ENCODE results near the gene SYTL4.

SYTL4 gene

DNA sequence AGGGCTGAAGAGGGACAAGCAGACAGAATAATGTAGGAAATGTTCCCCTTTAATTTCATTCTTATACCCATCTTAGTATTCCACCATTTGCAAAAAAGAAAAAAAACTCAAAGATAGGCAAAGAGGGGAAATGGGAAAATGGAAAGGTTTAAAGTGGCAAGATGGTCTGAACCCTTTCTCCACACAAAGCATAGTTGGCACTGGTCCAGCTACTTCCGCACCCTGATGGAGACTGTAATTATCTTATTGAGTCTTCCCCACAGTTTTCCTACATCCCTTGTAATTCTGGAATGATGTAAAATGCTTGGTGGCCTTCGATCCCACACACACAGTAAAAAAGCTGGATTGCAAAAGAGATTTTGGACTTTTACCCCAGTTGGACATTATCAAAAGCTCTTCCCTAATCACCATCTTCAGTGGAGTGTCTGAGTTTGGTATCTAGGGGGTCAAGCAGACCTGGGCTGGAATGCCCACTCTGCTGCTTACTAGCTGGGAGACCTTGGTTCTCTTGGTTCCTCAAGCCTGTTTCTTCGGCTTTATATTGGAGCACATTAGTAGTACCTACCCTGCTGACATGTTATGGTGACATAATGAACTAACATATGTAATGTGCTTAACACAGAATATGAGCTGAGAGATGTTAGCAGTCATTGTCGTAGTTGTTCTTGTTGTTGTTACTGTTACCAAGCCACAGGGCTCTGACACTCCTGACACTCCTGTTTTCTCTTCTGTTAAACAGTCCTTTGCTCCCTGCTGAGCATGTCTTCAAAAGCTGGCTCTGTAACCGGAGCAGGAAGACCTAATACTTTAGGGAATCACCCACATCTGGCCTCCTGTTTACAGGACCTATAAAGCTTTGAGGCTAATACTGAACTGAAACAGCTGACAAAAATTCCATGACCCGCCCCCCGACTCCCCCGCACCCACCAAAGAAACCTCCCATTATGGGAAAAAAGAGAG lies 83.2 kb downstream of the SYTL4 start:
- DNase-seq (ENCODE audit: low read depth in 1 of 2, low spot score in 1 of 2): no peak

DNA sequence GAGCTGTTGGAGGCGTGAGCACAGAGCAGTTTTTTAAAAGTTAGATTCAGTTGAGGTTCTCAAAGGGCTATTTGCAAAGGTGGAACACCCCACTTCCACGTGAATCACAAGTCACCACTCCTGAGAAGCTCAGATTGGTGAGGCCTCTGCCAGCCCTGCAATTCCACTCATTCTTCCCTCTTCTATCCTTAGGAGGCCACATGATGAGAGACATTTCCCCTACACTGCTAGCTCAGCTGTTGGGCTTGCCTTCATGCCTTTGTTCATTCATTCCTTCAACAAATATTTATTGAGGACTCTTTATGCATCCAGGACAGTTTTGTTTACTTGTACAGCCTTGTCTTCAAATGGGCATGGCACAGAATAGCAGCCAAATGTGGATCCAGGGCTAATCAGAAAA lies 84.2 kb downstream of the SYTL4 start:
- DNase-seq (ENCODE audit: low read depth in 1 of 2, low spot score in 1 of 2): no peak

DNA sequence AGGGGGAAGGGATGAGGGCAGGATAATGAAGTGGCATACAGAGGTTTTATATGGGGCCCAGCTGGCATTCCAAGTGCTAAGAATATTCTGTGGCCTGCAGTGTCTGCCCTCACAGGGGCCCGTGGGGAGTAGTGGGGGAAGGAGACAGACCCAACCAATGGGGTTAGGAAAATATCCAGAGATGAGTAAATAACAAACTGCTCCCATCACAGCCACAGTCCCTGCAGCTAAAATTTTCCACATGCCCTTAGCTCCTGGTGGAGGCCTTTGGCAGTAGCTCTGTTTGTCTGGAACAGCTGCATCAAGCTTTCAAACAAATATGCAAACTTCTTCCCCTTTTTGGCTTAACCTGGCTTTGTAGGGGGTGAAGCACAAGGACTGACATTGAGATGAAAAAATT lies 84.8 kb downstream of the SYTL4 start:
- no peak for DNase-seq (ENCODE audit: low read depth in 1 of 2, low spot score in 1 of 2)

DNA sequence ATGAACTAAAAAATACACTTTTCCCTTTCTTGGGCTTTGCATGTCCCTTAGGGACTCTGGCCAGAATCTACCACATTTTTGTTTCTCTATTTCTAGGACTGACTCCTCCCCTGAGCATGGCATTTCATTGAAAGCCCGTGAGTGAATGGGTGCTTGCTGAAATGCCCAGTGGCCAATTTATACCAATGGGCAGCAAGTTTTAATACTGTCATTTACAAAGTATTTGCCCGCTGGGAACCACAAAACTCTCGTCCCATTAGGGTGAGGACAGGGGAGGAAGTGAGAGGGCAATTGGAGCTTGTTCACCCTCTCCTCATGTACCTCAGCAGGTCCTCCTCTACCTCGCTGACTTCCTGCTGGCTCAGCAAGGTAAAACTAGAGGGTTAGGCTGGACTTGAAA lies 86.8 kb downstream of the SYTL4 start:
- no peak for DNase-seq (ENCODE audit: low read depth in 1 of 2, low spot score in 1 of 2)

DNA sequence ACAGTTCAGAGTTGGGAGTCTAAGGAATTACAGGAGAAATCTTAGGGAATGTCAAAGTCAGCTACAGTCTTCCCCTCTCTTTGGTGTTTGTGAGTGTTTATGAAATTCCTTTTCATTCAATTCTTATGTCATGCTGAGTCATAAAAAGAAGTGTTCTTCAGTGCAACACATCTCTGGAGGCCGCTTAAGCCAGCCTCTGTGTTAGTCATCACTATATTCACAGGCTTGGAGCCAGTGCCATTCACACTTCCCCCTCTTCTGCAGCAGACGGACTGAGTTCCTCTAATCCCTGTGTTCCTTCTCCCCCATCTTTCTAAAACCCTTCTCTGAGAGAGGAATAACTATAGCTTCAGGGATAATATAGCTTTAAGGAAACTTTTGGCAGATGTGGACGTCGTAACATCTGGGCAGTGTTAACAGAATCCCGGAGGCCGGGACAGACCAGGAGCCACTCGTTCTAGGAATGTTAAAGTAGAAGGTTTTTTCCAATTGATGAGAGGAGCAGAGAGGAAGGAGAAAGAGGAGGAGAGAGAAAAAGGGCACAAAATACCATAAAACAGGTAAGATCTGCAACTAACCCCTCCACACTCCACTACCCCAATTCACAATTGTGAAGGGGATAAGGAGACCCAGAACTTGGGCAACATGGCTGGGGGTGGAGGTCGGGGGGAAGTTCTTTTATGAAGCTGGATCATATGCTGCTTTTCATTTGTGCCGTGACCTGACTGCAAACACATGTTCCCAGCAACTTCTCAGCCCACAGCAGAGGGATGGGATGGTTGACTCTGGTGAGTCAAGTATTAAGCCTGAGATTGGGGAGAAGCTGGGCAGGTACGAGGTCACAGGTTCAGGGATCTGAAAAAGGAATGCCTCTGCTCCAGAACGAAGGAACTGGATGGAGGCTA lies 87.7 kb downstream of the SYTL4 start, which contains the start of gene SRPX2:
Gene SRPX2 (plus strand): TSS at position 244 of the 905 bp plus-strand sequence. CDS start 2,124 bp downstream, outside the sequence.
- DNase-seq (ENCODE audit: low read depth in 1 of 2, low spot score in 1 of 2): no peak

DNA sequence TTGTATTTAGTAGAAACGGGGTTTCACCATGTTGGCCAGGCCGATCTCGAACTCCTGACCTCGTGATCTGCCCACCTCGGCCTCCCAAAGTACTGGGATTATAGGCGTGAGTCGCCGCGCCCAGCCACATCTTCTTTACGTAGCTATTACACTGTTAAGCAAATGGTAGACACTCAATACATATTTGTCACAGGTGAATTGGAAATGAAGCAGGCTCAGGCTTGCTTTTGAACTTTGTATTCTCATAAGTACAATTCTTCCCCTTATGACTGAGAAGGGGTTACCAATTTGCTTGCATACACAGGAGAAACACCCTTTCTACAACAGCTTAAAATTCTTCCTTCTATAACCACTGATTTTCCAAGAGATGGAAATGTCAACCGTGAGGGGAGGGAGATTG lies 88.7 kb downstream of the SYTL4 start:
- no peak for DNase-seq (ENCODE audit: low read depth in 1 of 2, low spot score in 1 of 2)

DNA sequence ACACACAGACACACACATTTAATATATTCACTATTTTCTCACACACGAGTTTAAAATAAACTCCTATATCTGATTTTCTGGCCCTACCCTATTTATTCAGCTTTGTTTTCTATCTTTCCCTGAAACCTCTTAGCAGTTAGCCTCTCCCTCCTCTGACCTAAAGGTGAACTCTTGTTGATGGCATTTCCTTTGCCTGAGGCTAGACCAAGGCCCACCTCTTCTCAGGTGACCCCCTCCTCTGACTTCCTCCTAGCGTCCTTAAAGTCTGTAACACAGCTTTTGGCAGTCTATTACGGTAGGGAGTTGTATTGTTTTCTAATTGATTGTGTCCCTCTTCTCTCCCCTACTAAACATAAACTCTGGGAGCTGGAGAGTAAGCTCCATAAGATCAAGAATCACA lies 89.6 kb downstream of the SYTL4 start:
- no peak for DNase-seq (ENCODE audit: low read depth in 1 of 2, low spot score in 1 of 2)

DNA sequence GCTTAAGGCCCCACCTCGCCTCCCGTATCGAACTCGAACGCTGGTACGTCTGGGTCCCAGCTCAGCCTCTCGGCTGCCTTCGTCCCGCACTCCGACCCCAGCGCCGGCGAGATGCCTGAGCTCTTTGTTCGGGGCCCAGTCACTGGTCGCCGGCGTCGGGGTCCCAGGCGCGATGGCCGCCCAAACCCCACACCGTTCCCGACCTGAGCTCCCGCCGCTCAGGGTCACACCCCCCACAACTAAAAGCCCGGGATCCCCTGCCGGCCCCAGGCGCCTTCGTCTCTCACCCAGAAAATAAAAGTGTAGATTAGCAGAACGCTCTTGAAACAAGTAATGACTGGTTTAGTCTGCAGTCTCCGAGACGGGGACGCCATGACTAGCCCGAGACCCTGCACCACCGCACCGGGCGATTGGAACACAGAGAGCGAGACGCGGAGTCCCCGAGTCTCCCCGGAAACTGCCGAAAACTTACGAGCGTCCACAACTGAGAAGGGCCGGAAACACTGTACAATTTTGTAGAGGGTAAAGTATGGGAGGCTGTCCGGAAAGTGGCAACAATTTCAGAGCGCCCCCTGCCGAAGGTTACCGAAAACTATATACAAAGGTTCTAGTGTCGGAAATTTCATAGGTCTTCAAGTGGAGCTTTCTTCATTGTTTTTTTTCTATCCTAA lies 95.5 kb downstream of the SYTL4 start, which contains the start of gene TSPAN6:
Gene TSPAN6 (minus strand): TSS at position 486 of the 671 bp plus-strand sequence. CDS start 112 bp downstream, at position 374.
- DNase-seq (ENCODE audit: low read depth in 1 of 2, low spot score in 1 of 2): peak; percentile 39 to 62

DNA sequence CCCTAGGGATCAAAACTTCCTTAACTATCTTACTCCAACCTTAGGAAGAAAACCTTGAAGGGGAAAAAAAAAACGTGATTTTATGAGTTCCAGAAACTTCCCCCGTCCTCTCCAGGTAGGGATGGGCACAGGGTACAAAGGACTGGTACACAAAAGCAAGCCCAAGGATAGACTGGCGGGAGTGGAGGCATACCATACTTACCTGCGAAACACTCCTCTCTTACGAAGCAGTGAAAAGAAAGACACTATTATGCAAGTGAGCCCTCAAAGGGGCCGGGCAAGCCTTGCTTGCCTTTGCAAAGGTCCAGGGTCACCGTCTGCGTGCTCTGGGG lies 96.0 kb downstream of the SYTL4 start:
- DNase-seq (ENCODE audit: low read depth in 1 of 2, low spot score in 1 of 2): no peak

DNA sequence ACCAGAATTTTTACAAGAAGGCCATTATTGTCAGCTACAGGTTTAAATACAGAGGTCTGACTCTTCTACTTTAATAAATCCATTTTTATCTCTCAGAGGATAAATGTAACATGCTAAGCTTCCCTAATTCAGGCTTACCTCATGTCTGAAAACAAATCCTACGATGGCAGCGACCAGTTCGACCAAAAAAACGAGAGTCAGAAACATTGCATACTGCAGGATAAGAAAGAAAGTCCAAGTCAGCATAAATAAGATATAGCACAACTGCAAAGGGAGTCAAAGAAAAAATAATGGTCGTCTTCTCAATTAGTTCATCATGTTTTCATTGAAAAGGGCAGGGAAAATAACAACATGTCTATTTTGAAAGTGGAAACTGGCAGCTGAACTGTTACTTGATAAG lies 96.9 kb downstream of the SYTL4 start:
- DNase-seq (ENCODE audit: low read depth in 1 of 2, low spot score in 1 of 2): no peak

DNA sequence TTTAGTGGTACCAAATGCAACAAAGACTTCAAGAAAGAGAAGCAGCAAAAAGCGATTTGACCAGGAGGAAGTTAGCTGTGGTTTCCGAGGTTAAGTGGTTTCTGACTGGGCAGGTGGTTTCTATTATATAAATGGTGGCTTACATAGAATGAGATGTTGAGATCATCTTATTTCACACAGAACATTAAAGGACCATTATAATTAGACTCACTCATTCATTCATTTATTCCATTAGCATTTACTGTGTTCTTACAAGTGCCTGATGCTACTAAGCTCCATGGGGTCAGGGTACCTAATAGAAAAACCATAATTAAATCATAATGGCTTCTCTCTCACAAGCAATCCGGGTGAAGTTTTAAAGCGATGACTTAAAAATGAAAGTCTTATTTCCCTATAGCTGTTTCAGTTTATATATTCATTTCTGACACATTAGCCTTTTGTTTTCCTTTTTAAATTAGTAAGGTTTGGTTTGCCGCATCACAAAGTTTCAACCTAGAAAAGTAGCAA lies 105.9 kb downstream of the SYTL4 start:
- DNase-seq (ENCODE audit: low read depth in 1 of 2, low spot score in 1 of 2): no peak
